Liver (tissue), 9 donors: ENCODE results near the gene HSPA1B. TPM values are rescaled to one million over a fixed set of nuclear protein-coding genes. Genes with fewer than 3 reads are reported as not detected.

Source experiments
- DNase-seq: peaks from one replicate; pipeline ENCODE4 v3.0.0-alpha.2; 2017; ENCODE audit warnings: low spot score
- H3K27ac ChIP-seq, 2 donors: one replicate each; pipeline ENCODE4 v1.7.0; 2013; ENCODE audit warnings: inconsistent platforms in 2 of 2, low read length in 2 of 2, control low read depth in 1 of 2, low read depth in 1 of 2, mild to moderate bottlenecking in 1 of 2
- H3K27me3 ChIP-seq, 4 donors: one replicate each; pipeline versions ENCODE4 v1.6.1 to v1.7.0; 2013; ENCODE audit warnings: low read length in 3 of 4, inconsistent platforms in 1 of 4, mild to moderate bottlenecking in 1 of 4, moderate library complexity in 1 of 4; ENCODE audit not compliant: control insufficient read depth in 4 of 4, insufficient read depth in 4 of 4
- H3K36me3 ChIP-seq, 4 donors: one replicate each; pipeline versions ENCODE4 v1.6.1 to v1.7.0; 2013; ENCODE audit warnings: low read length in 3 of 4, mild to moderate bottlenecking in 3 of 4, low read depth in 1 of 4, moderate library complexity in 1 of 4; ENCODE audit not compliant: control insufficient read depth in 4 of 4, insufficient read depth in 3 of 4
- H3K4me1 ChIP-seq, 4 donors: one replicate each; pipeline versions ENCODE4 v1.6.1 to v1.7.0; 2013; ENCODE audit warnings: low read length in 3 of 4, mild to moderate bottlenecking in 3 of 4, moderate library complexity in 1 of 4; ENCODE audit not compliant: control insufficient read depth in 4 of 4, insufficient read depth in 4 of 4
- H3K4me3 ChIP-seq, 3 donors: one replicate each; pipeline versions ENCODE4 v1.6.1 to v1.7.0; 2013; ENCODE audit warnings: low read length in 3 of 3, control low read depth in 1 of 3, low read depth in 1 of 3, mild to moderate bottlenecking in 1 of 3
- H3K9ac ChIP-seq, 2 donors: one replicate each; pipeline ENCODE4 v1.7.0; 2013; ENCODE audit warnings: low read length in 2 of 2, mild to moderate bottlenecking in 2 of 2, moderate library complexity in 2 of 2, control low read depth in 1 of 2, low read depth in 1 of 2
- H3K9me3 ChIP-seq, 4 donors: one replicate each; pipeline versions ENCODE4 v1.6.1 to v1.7.0; 2013; ENCODE audit warnings: low read length in 3 of 4; ENCODE audit not compliant: control insufficient read depth in 4 of 4
- ATF3 ChIP-seq: IDR thresholded peaks from 2 replicates; pipeline ENCODE4 v1.6.1; 2016; ENCODE audit warnings: antibody characterized with exemption
- CTCF ChIP-seq: fragments of 150-350 bp; IDR thresholded peaks from 2 replicates; pipeline ENCODE4 v1.5.1; 2017; ENCODE audit warnings: improper control_type of control experiment, low read depth, low read length; ENCODE audit not compliant: missing input control
- EGR1 ChIP-seq, 2 donors: IDR thresholded peaks; 2 replicates each; pipeline ENCODE4 v1.6.1; 2016 to 2018; ENCODE audit warnings: antibody characterized with exemption in 2 of 2, low read depth in 2 of 2
- FOXA1 ChIP-seq: IDR thresholded peaks from 2 replicates; pipeline ENCODE4 v1.6.1; 2016; ENCODE audit warnings: antibody characterized with exemption
- FOXA2 ChIP-seq: IDR thresholded peaks from 2 replicates; pipeline ENCODE4 v1.6.1; 2016; ENCODE audit warnings: antibody characterized with exemption
- GABPA ChIP-seq, 2 donors: IDR thresholded peaks in 1 of 2; conservative IDR thresholded peaks in 1 of 2; 2 replicates each; pipeline ENCODE4 v1.6.1; 2016; ENCODE audit warnings: antibody characterized with exemption in 2 of 2, mild to moderate bottlenecking in 1 of 2, moderate library complexity in 1 of 2
- HNF4A ChIP-seq, 2 donors: conservative IDR thresholded peaks; 2 replicates each; pipeline ENCODE4 v1.6.1; 2016; ENCODE audit warnings: antibody characterized with exemption in 2 of 2, mild to moderate bottlenecking in 2 of 2
- HNF4G ChIP-seq: IDR thresholded peaks from 2 replicates; pipeline ENCODE4 v1.6.1; 2016; ENCODE audit warnings: antibody characterized with exemption
- JUND ChIP-seq, 2 donors: IDR thresholded peaks; 2 replicates each; pipeline ENCODE4 v1.6.1; 2016; ENCODE audit warnings: antibody characterized with exemption in 2 of 2
- MAX ChIP-seq: IDR thresholded peaks from 2 replicates; pipeline ENCODE4 v1.6.1; 2016; ENCODE audit warnings: antibody characterized with exemption
- NR2F2 ChIP-seq: IDR thresholded peaks from 2 replicates; pipeline ENCODE4 v1.6.1; 2016; ENCODE audit warnings: antibody characterized with exemption
- RAD21 ChIP-seq, 2 donors: IDR thresholded peaks; 2 replicates each; pipeline ENCODE4 v1.6.1; 2016; ENCODE audit warnings: antibody characterized with exemption in 2 of 2, mild to moderate bottlenecking in 2 of 2
- REST ChIP-seq: IDR thresholded peaks from 2 replicates; pipeline ENCODE4 v1.6.1; 2016; ENCODE audit warnings: antibody characterized with exemption, mild to moderate bottlenecking
- RXRA ChIP-seq, 2 donors: IDR thresholded peaks; 2 replicates each; pipeline ENCODE4 v1.6.1; 2017 to 2018; ENCODE audit warnings: antibody characterized with exemption in 2 of 2, mild to moderate bottlenecking in 1 of 2
- SP1 ChIP-seq: IDR thresholded peaks from 2 replicates; pipeline ENCODE4 v1.6.1; 2018; ENCODE audit warnings: antibody characterized with exemption, mild to moderate bottlenecking
- TAF1 ChIP-seq: conservative IDR thresholded peaks from 2 replicates; pipeline ENCODE4 v1.6.1; 2016; ENCODE audit warnings: antibody characterized with exemption, mild to moderate bottlenecking
- YY1 ChIP-seq: IDR thresholded peaks from 2 replicates; pipeline ENCODE4 v1.6.1; 2016; ENCODE audit warnings: antibody characterized with exemption, mild to moderate bottlenecking
- ZBTB33 ChIP-seq: IDR thresholded peaks from 2 replicates; pipeline ENCODE4 v1.6.1; 2016; ENCODE audit warnings: antibody characterized with exemption
- WGBS: extraction: QIAGEN DNeasy Blood & Tissue Kit; methylation state at CpG from one replicate; pipeline ENCODE4 v1.1.7; 2013; 5-methylcytosine and 5-hydroxymethylcytosine counted together
- polyA plus RNA-seq, 2 donors: library from polyadenylated mRNA; stranded (reverse) in 1 of 2; unstranded in 1 of 2; fragments of 200-250 nt in 1 of 2; fragments of >200 nt in 1 of 2; fragmentation: Nextera tagmentation in 1 of 2; extraction: Ambion mirVana in 1 of 2; gene quantifications; one replicate each; pipeline versions ENCODE4 v1.2.1 to v1.2.3, GENCODE V29; 2013 to 2015
- total RNA-seq, 2 donors: library from RNA; depleted of rRNA; stranded (reverse); fragments of >200 nt; gene quantifications; one replicate each; pipeline ENCODE4 v1.2.3, GENCODE V29; 2014
- donor health status: healthy.
- donor health status: healthy.
- donor health status: healthy.
- donor health status: healthy.
- donor health status: healthy.

The HSPA1B gene
- total and polyA plus RNA-seq, 4 donors: 9.5 to 165 (median 43.9) TPM

GRCh38 chr6:31791324-31792089, 36.0 kb upstream of the HSPA1B start:
- H3K4me3 ChIP-seq: no peak overlapping the region
- no peaks in the 10 kb centered on the region for H3K9me3 ChIP-seq
- H3K36me3 ChIP-seq: peaks cover 0 to 16% (median 7%) of the 10 kb centered on the region in 4 donors
- H3K27ac ChIP-seq: no peak overlapping the region
- no peak for DNase-seq
- WGBS: 79% methylated on average over 12 of the region's 12 CpGs
- no peaks in the 10 kb centered on the region for H3K27me3 ChIP-seq
- peaks cover 0 to 10% (median 6%) of the 10 kb centered on the region in 4 donors for H3K4me1 ChIP-seq
- TF ChIP-seq RAD21 (IDR thresholded peaks at IDR 0.05) (peak in 1 of 2 donors; percentile 73), MAX (no peak), YY1 (no peak), FOXA1 (no peak), CTCF (peak; percentile 41)
- H3K9ac ChIP-seq: no peak overlapping the region

GRCh38 chr6:31792090-31792374, 35.5 kb upstream of the HSPA1B start:
- no peak overlapping the region for H3K4me3 ChIP-seq
- peaks cover 0 to 16% (median 7%) of the 10 kb centered on the region in 4 donors for H3K36me3 ChIP-seq
- TF ChIP-seq TAF1 (no peak), EGR1 (IDR thresholded peaks at IDR 0.05; ENCODE audit: low read depth in 2 of 2) (no peak), HNF4A (conservative IDR thresholded peaks at IDR 0.05) (no peak), ZBTB33 (no peak), RAD21 (IDR thresholded peaks at IDR 0.05) (no peak), RXRA (IDR thresholded peaks at IDR 0.05) (no peak), FOXA1 (no peak), SP1 (no peak), GABPA (IDR thresholded peaks at IDR 0.05 in 1 of 2, conservative IDR thresholded peaks at IDR 0.05 in 1 of 2) (no peak), CTCF (no peak), HNF4G (no peak), MAX (no peak), ATF3 (no peak), YY1 (no peak), JUND (IDR thresholded peaks at IDR 0.05) (no peak), REST (no peak), NR2F2 (no peak), FOXA2 (no peak)
- no peak overlapping the region for H3K9ac ChIP-seq
- WGBS: 85% methylated on average over 3 of the region's 3 CpGs
- H3K27me3 ChIP-seq: no peaks in the 10 kb centered on the region
- peaks cover 0 to 10% (median 6%) of the 10 kb centered on the region in 4 donors for H3K4me1 ChIP-seq
- no peak for DNase-seq
- no peaks in the 10 kb centered on the region for H3K9me3 ChIP-seq
- no peak overlapping the region for H3K27ac ChIP-seq
